Limb (tissue), 2 donors: ENCODE measurements around the gene ANKRD53.
"Not testable (repeated sequence)": the region's sequence is repeated elsewhere in the genome, so short reads cannot be mapped to it uniquely, and the experiment has no call there.

Source experiments
- DNase-seq, 2 donors: peaks; one replicate each; pipeline ENCODE4 v3.0.0-alpha.2; 2016; ENCODE audit errors: extremely low spot score in 2 of 2

The ANKRD53 gene

DNA sequence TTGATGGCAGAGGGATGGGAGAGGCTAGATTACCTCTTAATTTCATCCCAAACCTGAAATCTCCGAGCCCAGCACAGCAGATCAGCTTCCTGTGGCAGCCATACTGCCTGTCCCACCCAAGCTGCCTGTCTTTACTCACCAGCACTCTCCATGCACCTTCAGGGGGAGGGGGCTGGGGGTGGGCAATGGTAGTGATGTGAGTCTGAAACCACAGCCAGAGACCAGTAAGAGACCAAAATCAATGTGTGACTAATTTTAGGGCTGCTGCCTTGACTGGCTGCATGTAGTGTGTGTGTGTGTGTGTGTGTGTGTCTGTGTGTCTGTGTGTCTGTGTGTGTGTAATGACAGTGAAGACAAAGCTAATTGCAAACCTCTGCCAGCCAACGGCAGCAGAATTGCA, 27.9 kb downstream of the ANKRD53 start:
- no peak for DNase-seq

DNA sequence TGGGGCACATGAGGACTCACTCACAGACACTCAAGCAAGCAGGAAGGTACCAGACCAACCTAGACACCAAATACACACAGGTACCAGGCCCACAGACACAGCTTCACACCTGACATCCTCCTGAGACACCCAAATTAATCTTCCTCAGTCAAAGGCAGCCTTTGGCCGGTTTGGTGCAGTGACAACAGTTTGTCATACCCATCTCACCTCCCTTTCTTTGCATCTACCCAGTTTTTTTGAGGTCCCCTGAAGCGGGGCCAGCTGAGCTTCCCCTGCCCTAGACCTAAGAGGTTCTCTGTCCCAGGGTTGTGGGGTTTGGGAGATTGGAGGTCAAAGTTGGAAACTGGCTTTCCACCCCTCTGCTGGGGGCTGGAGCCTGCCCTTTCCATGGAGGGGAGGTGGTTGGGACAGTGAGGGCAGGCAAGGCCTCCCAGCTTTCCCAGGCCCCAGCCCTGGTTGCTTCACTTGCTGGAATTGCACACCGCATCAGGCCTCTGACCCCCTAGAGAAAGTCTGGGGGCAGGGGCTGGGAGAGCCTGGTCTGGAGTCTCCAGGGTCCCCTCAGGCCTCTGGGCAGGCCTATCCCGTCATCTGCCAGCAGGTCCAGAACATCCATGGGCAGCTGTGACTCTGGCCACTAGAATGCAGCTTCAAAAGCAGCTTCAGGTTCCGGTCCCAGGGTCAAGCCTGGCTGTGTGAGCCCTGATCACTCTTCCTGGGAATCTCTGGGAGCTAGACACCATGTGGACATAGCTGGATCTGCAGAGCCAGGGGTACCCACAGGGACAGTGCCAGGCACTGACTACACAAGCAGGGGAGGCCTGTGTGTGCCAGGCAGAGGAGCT, 28.7 kb downstream of the ANKRD53 start:
- no peak for DNase-seq

DNA sequence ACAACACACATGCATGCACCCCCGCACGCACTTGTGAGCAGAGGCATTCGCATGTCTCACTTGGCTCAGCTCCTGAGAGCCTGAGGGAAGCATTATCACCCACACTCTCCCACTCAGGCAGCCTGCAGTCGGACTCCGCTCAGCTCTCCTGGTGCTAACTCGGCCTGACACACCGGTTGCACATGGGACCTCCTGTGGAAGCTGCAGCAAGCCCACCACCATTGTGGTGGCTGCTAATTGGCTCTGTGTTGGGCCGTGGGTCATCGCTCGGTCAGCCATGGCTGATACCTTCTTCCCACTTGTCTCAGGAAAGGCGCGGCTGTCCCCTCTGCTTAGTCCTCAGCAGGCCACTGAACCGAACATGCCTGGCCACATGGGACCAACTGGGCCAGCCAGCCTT, 29.9 kb downstream of the ANKRD53 start:
- DNase-seq: no peak

DNA sequence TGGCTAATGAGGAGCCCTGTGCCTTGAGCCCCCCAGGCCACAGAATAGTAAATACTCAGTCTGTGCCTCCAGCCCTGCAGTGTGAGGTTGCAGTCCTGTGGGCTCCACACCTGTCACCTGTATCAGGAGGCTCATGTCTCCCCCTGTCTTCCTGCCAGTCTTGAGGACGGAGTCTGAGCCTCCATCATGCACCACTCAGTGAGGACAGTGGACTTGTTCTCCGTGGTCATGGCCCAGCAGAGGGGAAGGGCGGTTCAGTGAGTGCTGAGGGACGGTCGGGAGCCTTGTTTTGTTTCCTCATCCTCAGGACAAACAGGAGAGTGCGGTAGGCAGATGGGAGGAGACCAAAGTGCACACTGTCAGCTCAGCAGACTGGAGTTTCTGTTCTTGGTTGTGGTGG, 33.4 kb downstream of the ANKRD53 start:
- DNase-seq: not testable (repeated sequence)

DNA sequence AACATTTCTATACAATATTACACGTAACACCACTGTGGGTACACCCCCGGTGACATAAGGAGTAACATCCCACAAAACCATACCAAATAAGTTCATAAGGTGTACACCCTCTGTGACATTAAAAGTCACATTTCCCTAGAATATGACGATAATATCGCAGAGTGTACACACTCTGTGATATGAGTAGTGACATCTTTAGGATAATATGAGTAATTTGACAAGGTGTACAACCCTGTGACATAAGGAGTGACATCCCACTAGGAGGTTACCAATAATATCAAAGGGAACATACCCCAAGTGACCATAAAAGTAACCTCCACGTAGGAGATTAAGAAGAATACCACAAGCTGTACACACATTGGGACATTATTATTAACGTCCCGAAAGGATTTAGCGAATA, 40.2 kb downstream of the ANKRD53 start:
- DNase-seq: no peak

DNA sequence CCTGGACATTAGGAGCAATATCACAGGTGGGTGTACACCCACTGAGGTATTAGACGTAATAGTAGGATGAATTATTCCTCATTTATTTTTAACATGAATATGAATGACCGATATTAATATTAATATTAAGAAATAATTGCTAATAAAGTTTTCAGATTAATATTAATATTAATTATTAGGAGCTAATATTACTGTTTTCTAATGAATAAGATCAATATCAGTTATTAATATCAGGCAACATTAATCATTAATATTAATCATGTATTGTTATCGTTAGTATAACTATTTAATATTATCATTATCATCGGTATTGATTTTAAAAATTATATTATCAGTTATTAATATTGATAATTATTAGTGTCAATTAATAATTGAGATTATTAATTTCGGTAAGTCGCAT, 41.6 kb downstream of the ANKRD53 start:
- not testable (repeated sequence) for DNase-seq

DNA sequence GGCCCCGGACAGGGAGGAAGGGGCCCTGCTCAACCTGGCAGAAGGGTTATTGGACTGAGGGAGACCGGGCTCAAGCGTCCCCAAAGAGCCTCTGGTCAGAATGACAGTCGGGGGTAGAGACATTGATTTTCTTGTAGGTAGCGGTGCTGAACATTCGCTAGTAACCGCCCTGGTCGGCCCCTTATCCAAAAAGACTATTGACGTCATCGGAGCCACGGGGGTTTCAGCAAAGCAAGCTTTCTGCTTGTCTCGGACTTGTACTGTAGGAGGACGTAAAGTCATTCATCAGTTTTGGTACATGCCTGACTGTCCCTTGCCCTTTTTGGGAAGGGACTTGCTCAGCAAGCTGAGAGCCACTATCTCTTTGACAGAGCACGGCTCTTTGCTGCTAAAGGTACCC, 43.0 kb downstream of the ANKRD53 start:
- not testable (repeated sequence) for DNase-seq

DNA sequence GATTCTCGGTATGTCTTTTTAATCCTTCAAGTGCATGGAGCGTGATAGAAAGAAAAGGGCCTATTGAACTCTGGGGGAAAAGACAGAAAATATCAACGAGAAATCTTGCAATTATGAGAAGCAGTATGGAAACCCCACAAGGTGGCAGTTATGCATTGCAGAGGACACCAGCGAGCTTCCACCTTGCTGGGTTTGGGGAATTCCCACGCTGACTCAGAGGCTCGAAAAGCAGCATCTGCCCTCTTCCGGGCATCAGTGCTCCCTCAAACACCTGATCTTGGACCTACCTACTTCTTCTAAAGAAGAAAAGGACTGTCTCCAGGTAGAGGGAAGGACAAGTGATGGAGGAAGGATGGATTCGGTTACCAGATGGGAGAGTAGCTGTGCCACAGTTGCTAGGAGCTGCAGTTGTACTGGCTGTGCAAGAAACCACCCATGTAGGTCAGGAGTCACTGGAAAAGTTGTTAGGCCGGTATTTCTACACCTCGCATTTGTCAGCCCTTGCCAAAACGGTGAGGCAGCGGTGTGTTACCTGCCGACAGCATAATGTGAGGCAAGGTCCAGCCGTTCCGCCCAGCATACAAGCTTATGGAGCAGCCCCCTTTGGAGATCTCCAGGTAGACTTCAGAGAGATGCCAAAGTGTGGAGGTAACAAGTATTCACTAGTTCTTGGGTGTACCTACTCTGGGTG, 45.3 kb downstream of the ANKRD53 start:
- DNase-seq: not testable (repeated sequence)
